SU-DHL-6 (cell line): Measurements from ENCODE around the gene PLIN3.

Source experiments
- H2AFZ ChIP-seq: fragments of 200-600 bp; sonication (generic); 2 replicates; pipeline ENCODE4 v1.6.1; 2014; ENCODE audit warnings: low read depth, mild to moderate bottlenecking, moderate library complexity, mixed read lengths, antibody characterized with exemption, low read length; ENCODE audit not compliant: severe bottlenecking
- H3F3A ChIP-seq: fragments of 200-600 bp; shearing (Covaris generic); 2 replicates; pipeline ENCODE4 v1.6.0; 2016; ENCODE audit warnings: antibody characterized with exemption, mild to moderate bottlenecking; ENCODE audit not compliant: insufficient read depth
- H3K27ac ChIP-seq: fragments of 200-600 bp; sonication (generic); 2 replicates; pipeline ENCODE4 v1.5.1; 2016; ENCODE audit warnings: low read depth, mild to moderate bottlenecking, low read length, moderate library complexity, mixed read lengths
- H3K27me3 ChIP-seq: fragments of 200-600 bp; sonication (generic), shearing (Covaris generic); 2 replicates; pipeline ENCODE4 v1.6.0; 2014; ENCODE audit warnings: mild to moderate bottlenecking, low read length
- H3K36me3 ChIP-seq: fragments of 200-600 bp; sonication (generic); 2 replicates; pipeline ENCODE4 v1.6.1; 2014; ENCODE audit warnings: mild to moderate bottlenecking, low read length, mixed read lengths
- H3K4me2 ChIP-seq: fragments of 300-600, 200-600 bp; shearing (Covaris generic), sonication (generic); 2 replicates; pipeline ENCODE4 v1.6.0; 2014; ENCODE audit warnings: low read length, low read depth, mild to moderate bottlenecking; ENCODE audit not compliant: poor library complexity, severe bottlenecking
- H3K4me3 ChIP-seq: fragments of 200-600 bp; sonication (generic); 2 replicates; pipeline ENCODE4 v1.5.1; 2014; ENCODE audit warnings: antibody characterized with exemption, low read length, mild to moderate bottlenecking, mixed read lengths; ENCODE audit not compliant: insufficient read depth, poor library complexity, severe bottlenecking
- H3K79me2 ChIP-seq: fragments of 200-600 bp; sonication (generic); 2 replicates; pipeline ENCODE4 v1.6.1; 2014; ENCODE audit warnings: mild to moderate bottlenecking, low read length, moderate library complexity; ENCODE audit not compliant: insufficient read depth
- H3K9ac ChIP-seq: fragments of 200-600 bp; sonication (generic); 2 replicates; pipeline ENCODE4 v1.7.0; 2014; ENCODE audit warnings: mild to moderate bottlenecking, low read length
- H3K9me2 ChIP-seq: fragments of 200-600 bp; sonication (generic); replicated peaks from 2 replicates; pipeline ENCODE4 v1.6.1; 2014; ENCODE audit warnings: low read length; ENCODE audit not compliant: insufficient read depth
- H3K9me3 ChIP-seq: fragments of 200-600 bp; sonication (generic); 2 replicates; pipeline ENCODE4 v1.6.1; 2014; ENCODE audit warnings: low read length, mixed read lengths; ENCODE audit not compliant: insufficient read depth
- H4K20me1 ChIP-seq: fragments of 200-600 bp; sonication (generic); 2 replicates; pipeline ENCODE4 v1.6.1; 2014; ENCODE audit warnings: low read depth, mild to moderate bottlenecking, antibody characterized with exemption, low read length, moderate library complexity, mixed read lengths
- CTCF ChIP-seq: fragments of 200-600 bp; sonication (generic); IDR thresholded peaks from one replicate; pipeline ENCODE4 v1.5.1; 2017; ENCODE audit warnings: antibody characterized with exemption, mild to moderate bottlenecking, low read length, moderate library complexity; ENCODE audit not compliant: insufficient read depth, poor library complexity, severe bottlenecking
- EZH2phosphoT487 ChIP-seq: fragments of 200-600 bp; sonication (generic), shearing (Covaris generic); conservative IDR thresholded peaks from 2 replicates; pipeline ENCODE4 v1.6.1; 2018; ENCODE audit warnings: mild to moderate bottlenecking, antibody characterized with exemption, low read length, moderate library complexity, mixed read lengths

The PLIN3 gene, protein sequence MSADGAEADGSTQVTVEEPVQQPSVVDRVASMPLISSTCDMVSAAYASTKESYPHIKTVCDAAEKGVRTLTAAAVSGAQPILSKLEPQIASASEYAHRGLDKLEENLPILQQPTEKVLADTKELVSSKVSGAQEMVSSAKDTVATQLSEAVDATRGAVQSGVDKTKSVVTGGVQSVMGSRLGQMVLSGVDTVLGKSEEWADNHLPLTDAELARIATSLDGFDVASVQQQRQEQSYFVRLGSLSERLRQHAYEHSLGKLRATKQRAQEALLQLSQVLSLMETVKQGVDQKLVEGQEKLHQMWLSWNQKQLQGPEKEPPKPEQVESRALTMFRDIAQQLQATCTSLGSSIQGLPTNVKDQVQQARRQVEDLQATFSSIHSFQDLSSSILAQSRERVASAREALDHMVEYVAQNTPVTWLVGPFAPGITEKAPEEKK

DNA sequence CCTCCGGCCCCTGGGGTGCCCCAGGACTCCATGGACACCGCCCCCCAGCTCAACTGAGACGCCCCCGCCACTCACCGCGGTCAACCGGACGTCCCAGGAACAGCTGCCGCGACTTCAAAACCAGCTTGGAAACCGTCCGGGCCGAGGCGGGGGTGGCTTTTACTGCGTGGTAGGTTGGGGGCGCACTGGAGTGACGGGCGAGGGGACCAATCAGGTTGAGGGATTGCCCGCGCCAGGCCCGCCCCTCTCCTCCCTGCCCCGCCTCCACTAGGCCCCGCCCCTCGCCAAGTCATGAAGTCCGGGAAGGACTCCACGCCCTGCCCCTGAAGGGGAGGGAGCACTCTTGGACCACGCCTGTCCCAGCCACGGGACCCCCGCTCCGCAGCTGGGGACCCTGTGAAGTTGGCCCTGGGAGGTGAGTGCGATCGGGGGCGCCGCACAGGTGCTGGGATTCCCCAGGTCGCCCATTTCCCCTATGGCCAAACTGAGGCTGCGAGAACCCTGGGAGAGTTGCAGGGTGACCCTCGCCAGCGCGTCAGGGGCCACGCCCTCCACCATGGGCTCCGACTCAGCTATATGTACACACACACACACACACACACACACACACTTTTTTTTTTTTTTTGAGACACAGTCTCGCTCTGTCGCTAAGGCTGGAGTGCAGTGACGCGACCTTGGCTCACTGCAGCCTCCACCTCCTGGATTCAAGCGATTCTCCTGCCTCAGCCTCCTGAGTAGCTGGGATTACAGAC lies at the start of gene PLIN3:
TSS of gene PLIN3 (minus strand) at position 134 of the 752 bp plus-strand sequence. CDS start 6,273 bp downstream, outside the sequence.
- peak within 1 kb of the TSS; percentile 94 for H3K4me3 ChIP-seq
- H3K79me2 ChIP-seq: peaks cover 5% of the 10 kb centered on the region; the same call in 1 of the 2 replicates
- TF ChIP-seq CTCF (no peak), EZH2phosphoT487 (no peak)
- H2AFZ ChIP-seq: peak within 1 kb of the TSS; percentile 82
- H3K4me2 ChIP-seq: peak within 1 kb of the TSS; percentile 87
- peak within 1 kb of the TSS; percentile 77 for H3K9ac ChIP-seq
- no peaks in the 10 kb centered on the region for H3K27me3 ChIP-seq
- no peaks in the 10 kb centered on the region for H4K20me1 ChIP-seq
- H3K27ac ChIP-seq: peak within 1 kb of the TSS; percentile 62
- no peaks in the 10 kb centered on the region for H3K36me3 ChIP-seq
- H3K9me3 ChIP-seq: no peaks in the 10 kb centered on the region
- no peaks in the 10 kb centered on the region for H3K9me2 ChIP-seq
- H3F3A ChIP-seq: no peaks in the 10 kb centered on the region

- peaks cover 92% of the 10 kb centered on the region for H3K79me2 ChIP-seq
- H3K9ac ChIP-seq: no peak overlapping the region
- H2AFZ ChIP-seq: no peak overlapping the region
- no peaks in the 10 kb centered on the region for H3K9me3 ChIP-seq
- TF ChIP-seq EZH2phosphoT487: no peak
- TF ChIP-seq CTCF: no peak
- peaks cover 2% of the 10 kb centered on the region; the same call in 1 of the 2 replicates for H4K20me1 ChIP-seq
- H3K27ac ChIP-seq: no peak overlapping the region
- no peaks in the 10 kb centered on the region for H3K9me2 ChIP-seq
- H3K27me3 ChIP-seq: no peaks in the 10 kb centered on the region
- H3F3A ChIP-seq: no peaks in the 10 kb centered on the region
- H3K4me3 ChIP-seq: no peak overlapping the region
- H3K4me2 ChIP-seq: no peak overlapping the region
- H3K36me3 ChIP-seq: peaks cover 13% of the 10 kb centered on the region; the same call in 1 of the 2 replicates
Observed at GRCh38 chr19:4916292-4917082, 49.0 kb upstream of the PLIN3 start.

GRCh38 chr19:4914736-4915501 lies 47.5 kb upstream of the PLIN3 start:
- Histone ChIP-seq H3K27ac (no peak overlapping the region), H3F3A (peaks cover 11% of the 10 kb centered on the region), H3K9me2 (no peaks in the 10 kb centered on the region), H3K79me2 (peaks cover 90% of the 10 kb centered on the region), H3K4me2 (no peak overlapping the region), H3K4me3 (no peak overlapping the region), H3K36me3 (peaks cover 13% of the 10 kb centered on the region; the same call in 1 of the 2 replicates), H3K27me3 (no peaks in the 10 kb centered on the region), H3K9ac (no peak overlapping the region), H3K9me3 (no peaks in the 10 kb centered on the region), H4K20me1 (peaks cover 2% of the 10 kb centered on the region; the same call in 1 of the 2 replicates), H2AFZ (no peak overlapping the region)
- TF ChIP-seq EZH2phosphoT487 (no peak), CTCF (no peak)
